ENCODE results near the gene FAM117B.

GRCh38 chr2:202657876-202658275, 23.1 kb downstream of the FAM117B start:
- TF ChIP-seq CTCF (IDR thresholded peaks at IDR 0.05) = no peak
- no peak for TF ChIP-seq POLR2A (IDR thresholded peaks at IDR 0.05)

Data from uterus (tissue), 2 donors.